HG02610 (cell line): ENCODE measurements around the gene GPR65.
A peak's percentile ranks its signal among the peaks of the same experiment; 100 is the strongest.

ENCODE experiments used
- ATAC-seq: cut with Tn5 transposase; IDR thresholded peaks from one replicate; pipeline ENCODE4 v1.9.1; 2021; ENCODE audit warnings: mild to moderate bottlenecking, moderate library complexity; ENCODE audit not compliant: unreplicated experiment

GPR65 gene, protein sequence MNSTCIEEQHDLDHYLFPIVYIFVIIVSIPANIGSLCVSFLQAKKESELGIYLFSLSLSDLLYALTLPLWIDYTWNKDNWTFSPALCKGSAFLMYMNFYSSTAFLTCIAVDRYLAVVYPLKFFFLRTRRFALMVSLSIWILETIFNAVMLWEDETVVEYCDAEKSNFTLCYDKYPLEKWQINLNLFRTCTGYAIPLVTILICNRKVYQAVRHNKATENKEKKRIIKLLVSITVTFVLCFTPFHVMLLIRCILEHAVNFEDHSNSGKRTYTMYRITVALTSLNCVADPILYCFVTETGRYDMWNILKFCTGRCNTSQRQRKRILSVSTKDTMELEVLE

DNA sequence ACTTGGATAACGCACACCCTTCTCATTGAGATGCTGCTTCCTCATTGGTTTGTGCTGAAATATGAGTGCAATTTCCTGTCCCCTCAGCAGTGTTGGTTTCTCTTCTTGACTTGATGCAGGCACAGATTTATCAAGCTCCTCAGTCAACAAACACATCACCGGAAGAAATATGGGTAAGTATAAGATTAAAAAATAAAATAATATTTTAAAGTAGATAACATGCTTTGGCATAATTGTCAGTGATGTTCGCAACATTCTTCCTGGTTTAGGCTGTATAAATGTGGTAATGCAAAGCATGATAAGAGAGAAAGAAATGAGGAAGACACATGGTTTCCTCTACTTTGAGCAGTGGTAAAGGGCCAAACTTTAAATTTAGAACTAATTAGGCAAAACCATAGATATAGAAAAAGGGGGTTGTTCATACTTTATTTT lies at the start of gene GPR65:
Gene GPR65, plus strand, starts transcription at position 86 of the 432 bp plus-strand sequence. CDS start 5,713 bp downstream, outside the sequence.
- ATAC-seq, result peak; percentile 74

DNA sequence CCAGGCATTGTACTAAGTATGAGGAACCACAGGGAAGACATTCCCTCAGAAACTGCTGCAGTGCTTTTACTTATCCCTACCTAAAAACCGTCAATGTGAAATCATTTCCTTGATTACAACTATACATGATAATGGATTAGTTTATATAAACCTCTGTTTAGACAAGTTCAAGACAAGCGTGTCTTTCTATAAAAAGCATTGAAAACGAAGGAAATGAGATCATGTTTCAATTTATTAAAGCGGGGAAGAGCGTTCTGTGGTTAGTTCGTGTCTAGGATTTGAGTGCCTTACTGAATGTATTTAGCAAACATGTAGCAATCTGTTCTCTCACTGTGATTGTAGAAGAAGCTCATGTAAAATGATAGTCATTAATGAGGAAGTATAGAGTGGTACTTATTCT lies 49.4 kb upstream of the GPR65 start:
- ATAC-seq, result no peak

DNA sequence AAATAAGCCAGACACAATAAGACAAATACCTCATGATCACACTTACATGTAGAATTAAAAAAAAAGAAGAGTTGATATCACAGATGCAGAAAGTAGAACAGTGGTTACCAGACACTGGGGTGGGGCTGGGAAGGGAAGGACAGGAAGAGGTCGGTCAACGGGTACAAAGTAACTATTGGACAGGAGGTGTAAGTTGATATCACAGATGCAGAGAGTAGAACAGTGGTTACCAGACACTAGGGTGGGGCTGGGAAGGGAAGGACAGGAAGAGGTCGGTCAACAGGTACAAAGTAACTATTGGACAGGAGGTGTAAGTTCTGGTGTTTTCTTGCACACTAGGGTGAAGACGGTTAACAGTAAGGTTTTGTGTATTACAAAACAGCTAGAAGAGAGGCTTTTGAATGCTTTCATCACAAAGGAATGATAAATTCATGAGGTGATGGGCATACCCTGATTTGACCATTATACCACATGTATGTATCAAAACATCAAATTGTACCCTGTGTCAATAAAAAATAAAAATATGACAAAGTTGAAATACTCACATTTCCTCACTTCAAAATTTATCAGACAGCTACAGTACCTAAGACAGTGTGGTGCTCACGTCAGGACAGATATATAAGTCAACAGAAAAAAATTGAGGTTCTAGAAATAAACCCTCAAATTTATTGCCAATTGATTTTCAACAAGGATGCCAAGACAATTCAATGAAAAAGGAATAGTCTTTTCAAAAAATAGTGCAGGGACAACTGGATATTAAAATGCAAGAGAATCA lies 44.7 kb upstream of the GPR65 start:
- no peak for ATAC-seq

DNA sequence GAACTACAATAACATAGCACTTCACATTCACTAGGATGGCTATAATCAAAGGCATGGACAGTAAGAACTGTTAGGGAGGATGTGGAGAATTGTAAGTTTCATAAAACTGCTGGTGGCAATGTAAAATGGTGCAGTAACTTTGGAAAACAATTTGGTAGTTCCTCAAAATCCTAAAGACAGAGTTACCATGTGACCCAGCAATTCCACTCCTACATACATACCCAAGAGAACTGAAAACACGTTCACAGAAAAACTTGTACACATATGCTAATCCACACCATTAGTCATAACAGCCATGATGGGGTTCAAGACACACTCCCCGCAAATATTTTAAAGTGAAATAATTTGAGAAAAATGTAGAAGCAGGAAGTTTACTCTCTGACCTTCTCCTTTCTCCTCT lies 43.7 kb upstream of the GPR65 start:
- ATAC-seq, result no peak

DNA sequence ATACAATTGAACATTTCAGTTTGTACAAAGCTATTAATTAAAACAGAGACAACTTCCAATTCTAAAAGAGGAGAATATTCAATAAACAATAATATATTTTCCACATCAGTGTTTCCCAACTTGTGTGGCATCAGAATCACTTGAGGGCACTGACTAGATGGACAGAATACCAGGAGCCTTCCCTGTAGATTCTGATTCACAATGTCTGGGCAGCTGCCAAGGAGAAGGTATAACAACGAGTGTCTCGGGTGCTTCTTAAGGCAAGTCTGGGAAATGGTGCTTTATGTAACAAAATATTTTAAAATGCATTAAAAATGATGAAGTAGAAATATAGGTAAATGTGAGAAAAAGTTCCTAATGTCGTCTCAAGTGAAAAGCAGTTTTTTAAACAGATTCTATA lies 38.1 kb upstream of the GPR65 start:
- ATAC-seq, result no peak

DNA sequence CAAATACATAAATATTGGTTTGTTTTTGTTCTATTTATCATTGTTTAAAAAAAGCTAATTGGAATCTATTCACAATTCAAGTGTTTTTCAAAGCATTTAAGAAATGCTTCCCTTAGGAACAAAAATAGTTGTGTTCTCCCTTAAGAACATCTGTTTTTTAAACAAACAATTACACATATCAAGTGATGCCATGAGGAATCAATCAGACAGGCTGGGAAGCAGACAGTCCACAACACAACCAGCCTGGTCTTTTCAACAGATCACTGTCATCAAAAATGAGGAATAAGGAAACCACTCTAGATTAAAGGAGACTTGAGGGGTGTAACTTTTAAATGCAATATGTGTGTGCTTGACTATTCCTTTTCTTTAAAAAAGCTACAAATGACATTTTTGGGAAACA lies 37.4 kb upstream of the GPR65 start:
- no peak for ATAC-seq

DNA sequence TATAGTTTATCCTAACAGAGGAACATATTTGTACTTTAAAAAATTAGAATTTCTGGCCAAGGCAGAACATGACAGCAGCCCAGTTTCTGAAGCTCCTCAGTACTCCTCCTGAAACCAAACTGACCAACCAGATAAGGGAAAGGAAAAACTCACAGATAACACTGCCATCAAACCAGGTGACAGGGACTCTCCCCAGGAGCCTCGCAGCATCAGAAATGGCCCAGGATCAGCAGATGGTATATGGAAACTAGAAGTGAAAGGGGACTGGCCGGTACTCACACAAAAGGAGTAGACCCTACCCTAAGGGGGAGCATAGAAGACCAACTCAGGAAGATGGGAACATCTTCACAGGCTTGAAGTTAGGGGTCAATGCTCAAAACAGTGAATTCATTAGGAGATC lies 33.9 kb upstream of the GPR65 start:
- peak; percentile 98 for ATAC-seq

DNA sequence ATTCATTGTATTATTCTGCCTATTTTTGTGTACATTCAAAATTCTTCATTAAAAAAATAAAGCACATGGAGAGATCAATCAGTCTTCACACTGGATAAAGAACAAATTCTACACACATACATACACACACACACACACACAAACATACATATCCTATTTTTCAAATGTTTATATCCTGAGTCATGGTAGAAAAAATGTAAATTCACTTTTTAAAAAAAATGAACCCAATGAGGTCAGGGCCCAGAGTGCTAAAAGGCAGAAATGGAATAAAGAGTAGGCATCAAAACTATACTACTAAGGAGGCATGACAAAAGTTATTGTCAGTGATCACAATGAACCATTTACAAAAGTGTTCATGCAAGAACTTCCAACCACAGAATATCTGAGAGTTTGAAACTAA lies 29.3 kb upstream of the GPR65 start:
- ATAC-seq, result no peak

DNA sequence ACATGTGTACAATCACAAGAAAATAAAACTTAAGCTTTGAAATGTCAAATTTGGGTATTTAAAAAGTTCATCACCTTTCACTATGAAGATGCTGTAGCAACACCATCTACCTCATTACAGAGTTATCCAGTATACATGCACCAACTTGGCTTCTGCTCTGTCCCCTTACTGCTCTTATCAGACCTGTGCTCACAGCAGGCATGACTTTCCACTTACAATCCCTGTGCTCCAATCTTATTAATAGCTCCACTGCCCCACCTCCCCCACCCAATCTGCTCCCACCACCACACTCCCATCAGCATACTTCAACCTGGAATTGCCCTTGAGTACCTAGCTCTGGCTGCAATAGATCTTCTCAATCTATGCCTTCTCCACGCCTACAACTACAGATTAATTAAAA lies 25.2 kb upstream of the GPR65 start:
- no peak for ATAC-seq

DNA sequence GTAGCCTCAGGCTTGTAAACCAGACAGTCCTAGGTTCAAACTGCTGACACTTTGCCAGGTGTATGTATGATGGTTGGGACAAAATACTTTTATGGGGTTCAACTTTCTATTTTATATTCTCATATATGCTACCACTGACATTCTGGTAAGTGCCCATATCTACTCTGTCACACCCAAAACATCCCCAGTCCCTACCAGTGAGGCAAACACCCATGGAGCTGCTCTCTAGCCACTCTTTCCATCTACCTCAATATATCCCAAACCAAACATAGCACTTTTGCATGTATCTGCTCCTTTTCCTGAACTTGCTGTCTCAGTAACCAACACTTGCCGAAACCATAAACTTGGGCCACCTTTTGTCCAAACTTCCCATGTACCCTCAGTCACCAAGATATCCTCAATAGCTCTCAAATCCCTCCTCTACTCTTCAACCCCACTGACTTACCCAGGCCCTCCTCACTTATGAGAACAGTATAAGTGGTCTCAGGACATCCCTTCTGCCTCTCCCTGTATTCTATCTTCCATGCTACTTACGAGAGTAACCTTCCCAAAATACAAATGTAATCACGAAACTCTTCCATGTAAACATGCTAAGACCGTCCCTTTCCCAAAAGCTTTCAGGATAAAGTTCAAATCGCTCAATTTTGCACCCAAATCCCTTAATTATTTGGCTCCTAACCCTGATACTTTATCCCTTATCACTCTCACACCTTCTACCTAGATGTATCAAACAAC lies 15.5 kb upstream of the GPR65 start:
- ATAC-seq, result no peak

DNA sequence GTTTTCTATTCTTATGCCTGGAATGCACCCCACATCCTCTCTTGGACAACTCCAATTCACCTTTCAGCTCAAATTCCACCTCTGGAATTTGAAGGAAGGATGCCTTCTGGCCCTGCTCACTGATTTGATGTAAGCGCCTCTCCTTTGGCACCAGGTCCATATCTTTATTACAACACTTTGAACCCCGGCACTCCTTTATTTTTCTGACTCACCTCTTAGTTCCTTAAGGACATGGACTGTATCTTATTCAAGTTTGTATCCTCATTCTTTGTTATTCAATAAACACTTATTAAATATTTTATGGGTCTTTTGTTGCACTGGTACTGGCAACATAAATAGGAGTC lies 15.0 kb upstream of the GPR65 start:
- no peak for ATAC-seq

DNA sequence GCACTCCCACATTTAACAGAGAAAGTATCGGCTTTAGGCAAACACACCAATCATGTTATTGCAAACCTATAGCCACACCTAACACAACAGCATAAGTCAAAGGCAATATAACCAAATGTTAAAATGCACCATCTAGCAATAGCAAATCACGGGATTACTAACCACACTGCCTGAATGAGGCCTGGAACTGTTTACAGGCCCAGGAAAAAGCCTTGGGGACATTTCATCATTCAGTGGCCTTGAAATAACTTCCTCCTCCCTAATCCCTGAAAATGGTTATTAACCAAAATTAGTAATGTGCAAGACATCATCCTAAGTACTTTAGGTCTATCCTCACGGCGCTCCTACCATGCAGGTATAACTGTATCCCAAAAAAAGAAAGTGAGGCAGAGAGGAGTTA lies 14.3 kb upstream of the GPR65 start:
- no peak for ATAC-seq

DNA sequence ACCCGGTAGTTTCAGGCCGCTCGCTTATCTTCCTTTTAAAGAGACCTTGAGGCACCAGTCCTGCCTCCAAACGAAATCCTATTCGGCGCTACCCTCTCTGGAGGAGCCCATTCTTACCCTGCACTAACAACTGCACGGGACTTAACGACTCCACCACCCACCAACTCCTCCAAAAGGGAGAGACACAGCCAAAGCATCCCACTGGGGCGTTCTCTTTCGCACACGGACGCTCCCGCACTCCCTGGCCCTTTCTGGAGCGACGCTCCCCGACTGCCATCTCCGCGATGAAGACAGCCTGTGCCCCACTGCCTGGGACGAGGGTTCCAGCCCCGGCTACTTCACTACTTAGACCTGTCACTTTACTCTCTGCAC lies 12.6 kb upstream of the GPR65 start:
- no peak for ATAC-seq

DNA sequence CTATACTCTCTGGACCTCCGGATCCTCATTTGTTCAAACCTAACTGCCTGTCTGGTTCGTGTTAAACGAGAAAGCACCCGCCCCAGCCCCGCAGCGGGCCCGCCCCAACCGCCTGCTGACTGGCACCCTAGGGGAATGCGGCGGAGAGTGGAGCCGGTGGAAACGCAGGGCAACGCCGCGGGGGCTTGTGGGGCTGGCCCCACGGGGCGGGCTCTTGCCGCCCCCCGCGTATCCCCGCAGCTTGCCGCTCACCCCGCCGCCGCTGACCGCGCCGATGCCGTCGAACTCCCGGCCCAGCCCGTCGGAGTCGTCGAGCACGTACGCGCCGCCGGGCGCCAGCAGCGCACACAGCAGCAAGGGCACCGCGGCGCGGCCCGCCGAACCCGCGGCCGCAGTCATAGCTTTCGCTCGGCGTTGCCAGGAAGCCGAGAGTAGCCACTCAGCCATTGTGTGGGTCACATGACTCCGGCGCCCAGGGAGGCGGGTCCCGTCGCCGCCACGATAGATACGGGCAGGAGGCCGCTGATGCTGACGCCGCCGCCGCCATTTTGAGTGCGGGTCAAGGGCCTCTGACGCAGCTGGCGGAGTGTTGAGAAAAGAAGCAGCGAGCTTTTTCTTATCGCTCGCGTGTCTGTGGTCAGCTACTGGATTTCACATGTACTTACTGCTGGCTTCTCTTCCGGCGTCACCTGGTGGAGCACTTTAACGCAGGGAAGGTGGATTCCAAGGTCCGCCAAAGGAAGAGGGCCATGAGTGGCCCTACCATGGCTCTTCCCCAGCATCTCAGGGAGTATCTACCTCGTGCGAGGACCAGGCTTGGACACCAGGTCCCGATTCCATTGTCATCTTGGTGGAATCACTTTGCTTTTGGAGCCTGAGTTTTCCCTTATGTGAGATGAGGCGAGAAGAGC lies 12.0 kb upstream of the GPR65 start, which contains the start of gene GALC:
Gene GALC, minus strand, starts transcription at position 465 of the 911 bp plus-strand sequence. Its CDS starts 18 bp downstream, at position 447.
- peak; percentile 91 for ATAC-seq

DNA sequence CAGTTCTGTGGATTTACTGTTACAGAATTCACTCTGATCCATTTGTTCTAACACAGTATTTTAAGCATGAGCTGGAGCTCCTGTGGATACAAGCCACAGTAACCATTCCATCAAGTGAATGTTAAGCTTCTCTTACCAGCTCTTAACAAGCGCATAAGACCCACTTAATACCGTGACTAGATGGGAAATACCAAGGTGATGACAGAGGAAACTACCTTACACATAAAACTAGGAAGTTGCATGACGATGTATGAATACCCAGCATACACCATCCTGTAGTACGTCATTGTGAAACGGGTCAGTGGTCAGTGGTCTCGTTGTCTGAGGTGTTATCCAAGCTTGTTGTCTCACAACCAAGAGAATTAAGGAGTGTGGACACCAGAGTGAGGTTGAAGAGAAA lies 10.0 kb upstream of the GPR65 start:
- ATAC-seq, result peak; percentile 43

DNA sequence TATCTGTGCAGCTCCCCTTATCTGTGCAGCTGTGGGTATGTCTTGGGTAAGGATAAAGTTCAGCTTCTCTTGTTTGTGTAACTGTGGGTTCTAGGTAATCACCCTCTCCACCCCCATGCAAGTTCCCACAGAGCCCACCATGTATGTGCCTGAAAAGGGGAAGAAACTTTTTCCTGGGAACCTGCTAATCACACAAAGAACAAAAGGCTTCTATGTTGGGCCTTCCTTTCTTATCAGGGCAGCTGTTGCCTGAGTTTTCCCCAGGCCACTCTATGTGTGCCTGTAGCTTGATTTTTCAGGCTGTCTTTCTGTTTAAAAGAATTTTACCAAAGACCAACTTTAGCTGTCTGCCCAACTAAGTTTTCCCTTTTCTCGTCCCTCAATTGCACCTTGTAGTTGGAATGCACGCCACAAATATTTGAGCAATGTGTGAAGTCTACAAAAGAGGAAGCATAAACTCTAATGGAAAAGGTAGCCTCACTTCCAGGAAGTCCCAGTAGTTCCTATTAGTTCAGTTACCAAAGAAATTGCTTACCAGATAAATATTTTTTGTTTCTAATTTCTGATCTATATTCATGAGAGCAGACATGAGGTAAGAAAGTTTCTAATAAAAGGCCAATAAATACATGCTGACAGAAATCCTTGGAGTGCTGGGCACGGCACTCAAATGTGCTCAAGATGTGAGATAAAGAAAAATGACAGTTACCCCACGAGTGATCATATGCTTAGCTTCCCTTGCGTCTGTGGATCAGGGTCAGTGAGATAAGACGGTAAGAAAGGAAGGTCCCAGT lies 9.2 kb upstream of the GPR65 start:
- ATAC-seq, result no peak

DNA sequence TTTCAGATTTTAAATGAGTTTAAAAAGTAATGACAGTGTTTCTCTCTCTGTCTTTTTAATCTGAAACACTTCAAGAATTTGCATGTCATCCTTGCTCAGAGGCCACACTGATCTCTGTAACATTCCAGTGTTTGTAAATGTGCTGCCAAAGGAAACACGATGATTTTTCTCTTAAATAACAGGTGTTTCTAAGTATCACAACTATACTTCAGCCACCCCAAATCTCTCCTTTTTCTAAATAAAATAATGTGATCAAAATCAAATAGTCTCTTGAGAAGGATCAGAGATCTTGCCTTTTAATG lies 8.7 kb upstream of the GPR65 start:
- ATAC-seq, result no peak

DNA sequence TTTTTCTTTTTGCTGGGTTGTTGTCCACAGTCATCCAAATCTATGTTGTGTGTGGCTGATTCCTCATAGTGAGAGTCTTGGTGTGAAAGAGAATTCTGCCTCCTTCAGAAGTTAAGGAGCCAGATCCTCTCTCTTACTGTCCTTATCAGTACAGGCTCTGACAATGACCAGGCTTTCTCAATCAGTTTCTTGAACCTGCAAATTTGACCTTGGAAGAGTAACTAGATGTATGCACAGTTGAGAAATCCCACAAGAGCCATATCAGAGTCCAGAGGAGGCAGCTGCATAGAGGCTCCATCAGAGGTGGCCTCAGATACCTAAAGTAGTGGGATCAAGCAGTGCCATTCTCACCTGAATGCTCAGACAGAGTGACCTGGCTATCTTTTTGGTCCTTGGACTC lies 6.5 kb upstream of the GPR65 start:
- ATAC-seq, result no peak

DNA sequence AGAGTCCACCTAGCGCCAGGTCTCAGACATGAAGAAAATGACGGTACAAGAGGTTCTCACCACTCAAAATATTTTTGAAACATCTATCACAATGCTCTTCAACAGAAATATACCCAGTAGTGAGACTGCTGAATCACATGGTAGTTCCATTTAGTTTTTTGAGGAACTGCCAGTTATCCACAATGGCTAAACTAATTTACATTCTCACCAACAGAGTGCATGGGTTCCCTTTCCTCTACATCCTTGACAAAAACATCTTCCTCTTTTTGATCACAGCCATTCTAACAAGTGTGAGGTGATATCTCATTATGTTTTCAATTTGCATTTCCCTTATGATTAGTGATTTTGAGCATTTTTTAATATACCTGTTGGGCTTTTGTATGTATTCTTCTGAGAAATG lies 5.7 kb upstream of the GPR65 start:
- ATAC-seq, result no peak

DNA sequence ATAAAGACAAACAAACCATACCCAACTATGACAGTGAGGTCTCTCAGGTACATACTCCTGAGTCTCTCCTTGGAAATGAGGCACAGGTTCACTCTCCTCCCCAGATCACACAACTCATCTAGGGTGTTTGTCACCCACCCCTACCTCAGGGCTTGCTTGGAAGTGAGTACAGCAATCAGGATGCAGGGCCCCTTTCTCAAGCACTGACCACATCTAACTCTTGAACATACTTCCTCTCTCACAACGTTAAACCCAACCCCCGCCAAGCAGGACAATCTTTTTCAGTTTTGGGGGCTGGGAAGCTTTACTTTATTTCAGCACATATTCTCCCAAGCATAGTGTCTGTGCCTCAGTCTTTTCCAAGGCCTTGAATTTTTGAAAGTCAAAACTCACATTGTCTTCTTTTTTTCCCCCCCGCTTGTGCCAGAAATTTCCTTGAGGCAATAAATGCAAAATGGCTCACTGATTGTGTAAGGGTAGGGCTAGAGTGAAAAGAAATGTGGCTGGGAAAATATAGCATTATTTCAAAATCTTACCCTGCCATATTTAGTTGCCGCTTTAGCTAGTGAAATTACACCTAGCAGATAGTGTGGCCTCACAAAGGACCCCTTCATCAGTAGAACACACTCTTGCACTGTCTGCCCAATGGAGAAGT lies 2.4 kb upstream of the GPR65 start:
- ATAC-seq, result no peak
